ENCODE measurements around the gene MYH9.

MYH9 gene

DNA sequence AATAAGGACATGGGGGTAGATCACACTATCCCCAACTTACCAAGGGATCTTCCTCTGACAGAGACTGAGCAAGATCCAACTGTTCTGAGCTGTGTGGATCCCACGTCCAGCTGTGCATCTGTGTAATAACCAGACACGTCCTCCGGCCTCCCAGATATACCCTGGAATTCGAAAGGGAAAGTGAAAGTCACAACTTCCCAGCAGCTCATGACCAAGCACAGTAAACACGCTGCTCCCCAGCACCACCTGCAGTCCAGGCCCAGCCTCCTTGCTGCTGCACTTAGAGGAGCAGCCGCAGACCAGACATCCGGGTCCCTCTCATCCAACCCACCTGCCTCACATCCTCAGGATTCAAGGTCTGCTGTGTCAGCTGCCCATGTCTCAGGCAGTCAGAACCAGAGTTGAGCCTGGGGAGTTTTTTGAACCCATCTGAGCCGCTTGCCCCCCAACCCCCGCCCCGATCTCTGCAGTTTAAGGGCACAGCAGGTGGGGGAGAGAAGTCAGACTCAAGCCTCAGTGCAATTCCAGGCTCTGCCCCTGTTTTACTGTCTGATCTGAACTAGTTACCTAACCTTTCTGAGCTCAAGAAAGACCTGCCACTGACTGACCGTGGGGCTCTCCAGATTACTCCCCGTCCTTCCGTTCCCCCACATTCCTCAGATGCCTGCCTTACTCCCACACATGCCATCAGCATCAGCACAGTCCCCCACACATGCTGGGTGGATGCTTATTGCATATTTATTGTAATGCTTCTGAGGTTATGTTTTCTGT is 148.2 kb downstream of the MYH9 start, which contains the start of gene APOL2:
Gene APOL2, minus strand, starts transcription at position 127 of the 771 bp plus-strand sequence. CDS start 6,365 bp downstream, outside the sequence.
- DNase-seq, result peak; percentile 71

GRCh38 chr22:36239150-36239400 is 148.7 kb downstream of the MYH9 start:
- no peak for DNase-seq

- DNase-seq, result no peak
Observed at GRCh38 chr22:36238373-36239149, 149.2 kb downstream of the MYH9 start.

DNA sequence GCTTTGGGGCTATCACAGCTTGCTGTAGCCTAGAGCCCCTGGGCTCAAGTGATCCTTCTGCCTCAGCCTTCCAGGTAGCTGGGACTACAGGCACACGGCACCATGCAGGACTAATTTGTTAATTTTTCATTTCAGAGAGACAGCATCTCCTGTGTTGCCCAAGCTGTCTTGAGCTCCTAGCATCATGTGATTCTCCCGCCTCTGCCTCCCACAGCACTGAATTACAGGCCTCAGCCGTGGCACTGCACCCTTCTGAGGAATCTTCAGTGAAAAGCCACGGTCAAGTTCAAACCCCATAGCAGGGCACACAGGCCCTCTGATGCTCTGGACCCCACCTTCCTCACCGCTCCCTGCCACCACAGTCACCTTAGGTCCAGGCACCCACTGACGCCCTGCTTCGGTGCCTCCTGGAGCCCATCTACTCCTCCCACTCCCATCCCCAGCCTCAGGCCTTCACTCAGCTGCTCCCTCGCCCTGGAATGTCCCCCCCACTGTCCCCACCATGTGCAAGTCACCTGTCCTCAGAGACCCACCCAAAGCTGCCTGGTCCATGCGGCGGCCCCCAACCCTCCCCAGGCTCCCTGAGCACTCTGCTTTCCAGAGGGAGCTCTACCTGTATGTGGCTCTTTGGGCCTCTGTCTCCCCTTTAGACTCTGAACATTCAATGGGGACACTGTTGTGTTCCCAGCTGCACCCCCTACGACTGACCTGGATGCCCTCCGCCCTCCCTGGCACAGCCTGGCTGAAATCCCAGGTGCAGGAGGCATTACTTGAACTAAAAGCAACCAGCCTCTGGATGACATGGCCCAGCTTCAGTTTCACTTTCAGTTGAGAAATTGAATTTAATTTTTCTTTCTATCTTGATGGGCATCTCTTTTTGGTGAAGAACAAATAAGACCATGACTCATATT is 150.1 kb downstream of the MYH9 start:
- DNase-seq, result no peak

DNA sequence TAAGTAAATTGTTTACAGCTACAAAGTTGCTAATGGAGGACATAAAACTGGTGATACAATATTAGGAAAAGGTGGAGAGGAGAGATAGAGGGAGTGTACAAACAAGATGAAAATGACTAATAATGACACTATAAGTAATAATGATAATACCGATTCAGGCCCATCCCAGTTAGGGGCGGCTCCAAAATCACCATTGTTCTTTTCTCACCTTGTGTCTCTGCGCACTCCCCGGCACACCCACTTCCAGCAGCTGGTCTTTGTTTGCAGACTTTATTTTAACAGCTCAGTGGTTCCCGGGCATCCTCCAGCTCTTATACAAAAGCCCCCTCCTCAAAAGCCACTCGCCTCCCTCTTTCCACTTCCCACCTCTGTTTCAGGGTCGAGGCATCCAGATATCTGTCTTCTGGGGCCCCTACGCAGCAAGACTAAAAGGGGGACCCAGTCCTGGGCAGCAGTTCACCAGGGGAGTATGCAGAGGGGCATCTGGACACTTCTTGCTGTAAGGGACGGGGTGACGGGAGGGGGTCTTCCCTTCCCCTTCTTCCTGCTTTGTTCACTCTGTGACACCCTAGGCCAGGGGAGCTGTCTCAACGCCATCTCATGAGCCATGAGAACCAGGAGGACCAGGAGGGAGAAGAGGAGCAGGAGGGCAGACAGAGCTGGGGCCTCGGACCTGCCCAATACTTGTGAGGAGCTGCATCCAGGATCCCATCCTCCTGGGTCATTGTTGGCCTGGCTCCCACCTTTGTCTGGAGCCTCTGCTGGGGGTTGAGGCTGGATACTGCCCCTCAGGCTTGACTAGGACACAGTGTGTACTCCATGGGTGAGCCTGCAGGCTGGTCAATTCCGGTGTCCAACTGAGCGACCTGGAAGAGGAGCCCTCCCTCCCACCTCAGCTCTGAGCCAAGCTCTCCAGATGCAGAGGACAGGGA is 151.1 kb downstream of the MYH9 start:
- no peak for DNase-seq

GRCh38 chr22:36235585-36235984 is 152.2 kb downstream of the MYH9 start:
- DNase-seq, result no peak

DNA sequence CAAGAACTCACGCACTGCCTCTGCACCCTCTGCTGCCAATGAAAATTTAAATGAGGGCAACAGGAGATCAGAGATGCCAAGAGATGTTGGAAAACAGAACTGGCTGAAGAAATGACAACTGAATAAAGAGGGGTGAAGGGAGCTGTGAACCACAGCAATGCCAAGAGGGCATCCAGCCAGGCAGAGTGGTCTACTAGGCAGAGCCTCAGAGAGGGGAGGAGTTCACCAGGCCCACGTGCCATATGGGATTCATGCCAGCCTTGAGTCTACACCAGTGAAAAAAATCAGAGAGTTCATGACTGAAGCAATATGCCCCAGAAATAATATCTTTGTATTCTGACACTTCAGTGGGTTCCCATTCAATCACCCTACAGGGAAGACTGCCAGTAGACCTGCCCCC is 152.8 kb downstream of the MYH9 start:
- no peak for DNase-seq

- no peak for DNase-seq
Observed at GRCh38 chr22:36234213-36234612, 153.6 kb downstream of the MYH9 start.

GRCh38 chr22:36233796-36234195 is 154.0 kb downstream of the MYH9 start:
- no peak for DNase-seq

DNA sequence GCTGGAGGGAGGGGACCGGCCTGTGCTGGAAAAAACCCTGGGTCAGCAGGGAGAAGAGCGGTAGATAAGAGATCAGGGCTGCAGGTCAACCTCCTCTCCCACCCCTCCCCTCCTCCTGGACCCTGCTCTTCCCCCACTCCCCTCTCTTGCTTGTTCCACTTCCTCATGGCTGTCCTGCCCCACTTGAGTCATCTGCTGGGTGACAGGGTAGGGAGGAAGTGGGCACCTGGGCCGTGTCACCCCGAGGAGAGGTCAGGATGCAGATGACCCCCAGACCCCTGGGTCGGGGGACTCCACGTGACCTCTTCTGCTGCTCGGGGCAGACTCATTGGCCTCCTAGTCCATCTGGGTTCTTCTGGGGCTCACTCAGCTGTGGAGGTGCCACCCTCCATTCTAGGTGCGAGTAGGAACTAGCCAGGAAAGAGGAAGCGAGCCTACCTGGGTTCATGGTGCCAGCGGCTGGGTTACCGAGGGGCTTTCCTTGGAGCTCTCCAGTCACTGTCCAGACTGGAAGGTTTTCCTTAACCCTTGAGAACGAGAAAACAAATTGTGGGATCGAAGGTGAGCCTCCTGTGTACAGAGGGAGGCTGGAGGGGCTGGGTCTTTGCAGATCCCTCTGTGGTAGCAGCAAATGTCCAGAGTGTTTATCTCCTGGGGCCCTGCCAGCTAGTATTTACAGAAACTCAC is 154.9 kb downstream of the MYH9 start:
- DNase-seq, result no peak
